Measurements from ENCODE around the gene NDE1. TPM values are rescaled to one million over a fixed set of nuclear protein-coding genes. Genes with fewer than 3 reads are reported as not detected.

The NDE1 gene, protein sequence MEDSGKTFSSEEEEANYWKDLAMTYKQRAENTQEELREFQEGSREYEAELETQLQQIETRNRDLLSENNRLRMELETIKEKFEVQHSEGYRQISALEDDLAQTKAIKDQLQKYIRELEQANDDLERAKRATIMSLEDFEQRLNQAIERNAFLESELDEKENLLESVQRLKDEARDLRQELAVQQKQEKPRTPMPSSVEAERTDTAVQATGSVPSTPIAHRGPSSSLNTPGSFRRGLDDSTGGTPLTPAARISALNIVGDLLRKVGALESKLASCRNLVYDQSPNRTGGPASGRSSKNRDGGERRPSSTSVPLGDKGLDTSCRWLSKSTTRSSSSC
- 100 to 1,000 TPM; 123 to 124 TPM for total RNA-seq

GRCh38 chr16:15650019-15650697 lies at the start of gene NDE1:
Gene NDE1 (plus strand): TSS chr16:15650245. CDS start chr16:15664779, 14,534 bp downstream.

DNA sequence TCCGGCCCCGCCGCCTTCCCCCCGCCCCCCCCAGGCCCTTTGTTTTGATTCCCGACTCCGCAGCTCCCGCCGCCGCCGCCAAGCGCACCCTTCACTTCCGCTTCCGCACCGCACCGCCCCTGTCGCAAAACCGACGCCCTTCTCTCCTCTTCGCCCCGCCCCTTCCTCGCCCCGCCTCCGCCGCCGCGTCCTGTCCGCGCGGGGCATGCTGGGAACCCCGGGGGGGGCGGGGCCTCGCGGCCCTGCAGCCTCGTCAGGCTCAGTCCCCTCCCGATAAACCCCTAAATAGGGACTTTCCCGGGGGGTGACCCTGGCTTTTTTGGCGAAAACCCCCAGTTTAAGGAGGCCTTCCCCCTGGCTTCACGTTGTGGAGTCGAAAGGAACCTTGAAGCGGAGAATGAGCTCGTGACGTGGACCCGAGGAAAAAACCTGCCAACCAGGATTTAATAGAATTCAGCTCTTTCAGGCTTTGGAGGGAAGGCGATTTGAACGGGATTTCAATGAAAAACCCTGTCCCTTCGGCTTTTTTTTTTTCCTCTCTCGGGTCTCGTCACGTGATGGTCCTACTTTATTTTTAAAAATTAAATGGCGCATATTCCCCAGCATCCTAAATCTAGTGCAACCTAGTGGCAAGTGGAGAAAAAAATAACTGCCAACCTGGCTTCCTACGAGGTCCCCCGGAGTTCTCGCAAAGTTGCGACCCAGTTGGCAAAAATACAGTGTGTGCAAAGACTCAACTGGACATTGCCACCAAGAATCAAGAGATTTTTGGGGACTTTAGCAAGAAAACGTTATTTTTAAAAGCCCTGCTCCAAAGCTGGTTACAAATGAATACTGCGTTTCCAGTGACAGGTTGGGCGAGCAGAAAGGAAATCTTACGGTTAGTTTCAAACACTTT lies 6.7 kb upstream of the NDE1 start, which contains the start of gene MARF1:
TSS of gene MARF1 (minus strand) at position 107 of the 898 bp plus-strand sequence. CDS start 3,921 bp downstream, outside the sequence.

Other genes with a start within 250 kb of the NDE1 start
- 1 to 10 TPM in 1 of 2 experiments, under 1 TPM in 1; 0.89 to 2.3 TPM for gene BMERB1, start 215.7 kb upstream of the NDE1 start, total RNA-seq
- gene MARF1, start 7.1 kb upstream of the NDE1 start, total RNA-seq = 10 to 100 TPM; 80.7 to 86.3 TPM
- not detected for gene MYH11, start 206.8 kb downstream of the NDE1 start, total RNA-seq
- gene CEP20, start 238.4 kb downstream of the NDE1 start, total RNA-seq = 10 to 100 TPM; 34.3 to 35.3 TPM